GM23338 (cell line): ENCODE results near the gene MAPK1. TPM values are rescaled to one million over a fixed set of nuclear protein-coding genes. Genes with fewer than 3 reads are reported as not detected.
"Not testable (repeated sequence)": the region's sequence is repeated elsewhere in the genome, so short reads cannot be mapped to it uniquely, and the experiment has no call there.

Experiments
- ATAC-seq: fragments of 200-7000 bp; cut with Tn5 transposase; 3 replicates; pipeline ENCODE4 v1.9.1; 2020
- DNase-seq: peaks from one replicate; pipeline ENCODE4 v3.0.0-alpha.2; 2015; ENCODE audit warnings: low spot score
- H2AFZ ChIP-seq: fragments of 200-600 bp; sonication (generic); 2 replicates; pipeline ENCODE4 v1.8.0; 2016; ENCODE audit warnings: antibody characterized with exemption, mild to moderate bottlenecking, moderate library complexity
- H3F3A ChIP-seq: fragments of 200-600 bp; sonication (generic); replicated peaks from 2 replicates; pipeline ENCODE4 v1.8.0; 2017; ENCODE audit warnings: antibody characterized with exemption, mixed run types, low read depth
- H3K27ac ChIP-seq: fragments of 200-600 bp; sonication (generic); 2 replicates; pipeline ENCODE4 v1.6.1; 2016; ENCODE audit warnings: low read depth
- H3K27me3 ChIP-seq: fragments of 200-600 bp; sonication (generic); 2 replicates; pipeline ENCODE4 v1.8.0; 2016; ENCODE audit warnings: mild to moderate bottlenecking, mixed run types, moderate library complexity; ENCODE audit not compliant: insufficient read depth
- H3K36me3 ChIP-seq: fragments of 200-600 bp; sonication (generic); 2 replicates; pipeline ENCODE4 v1.8.0; 2016; ENCODE audit warnings: mild to moderate bottlenecking; ENCODE audit not compliant: insufficient read depth
- H3K4me1 ChIP-seq: fragments of 200-600 bp; sonication (generic); 2 replicates; pipeline ENCODE4 v1.8.0; 2016; ENCODE audit warnings: mild to moderate bottlenecking, moderate library complexity; ENCODE audit not compliant: insufficient read depth
- H3K4me2 ChIP-seq: fragments of 200-600 bp; sonication (generic); 2 replicates; pipeline ENCODE4 v1.7.1; 2017; ENCODE audit warnings: mixed run types
- H3K4me3 ChIP-seq: fragments of 200-600 bp; sonication (generic); 2 replicates; pipeline ENCODE4 v1.6.1; 2016; ENCODE audit warnings: mixed run types
- H3K79me2 ChIP-seq: fragments of 200-600 bp; sonication (generic); replicated peaks from 2 replicates; pipeline ENCODE4 v1.8.0; 2017; ENCODE audit warnings: mild to moderate bottlenecking; ENCODE audit not compliant: insufficient read depth
- H3K9me2 ChIP-seq: fragments of 200-600 bp; sonication (generic); 2 replicates; pipeline ENCODE4 v1.8.0; 2017; ENCODE audit not compliant: insufficient read depth
- H4K20me1 ChIP-seq: fragments of 200-600 bp; sonication (generic); replicated peaks from 2 replicates; pipeline ENCODE4 v1.8.0; 2017; ENCODE audit warnings: mild to moderate bottlenecking; ENCODE audit not compliant: insufficient read depth
- H3K27ac Mint-ChIP-seq: 2 replicates; pipeline ENCODE4 v1.8.0; 2020; ENCODE audit warnings: inconsistent platforms, mild to moderate bottlenecking, moderate library complexity, mixed read lengths
- H3K27me3 Mint-ChIP-seq: 3 replicates; pipeline ENCODE4 v1.8.0; 2022; ENCODE audit warnings: low read depth, mild to moderate bottlenecking, moderate library complexity, mixed read lengths, inconsistent platforms; ENCODE audit not compliant: insufficient read depth, poor library complexity
- H3K36me3 Mint-ChIP-seq: 3 replicates; pipeline ENCODE4 v1.8.0; 2021; ENCODE audit warnings: low read depth, mild to moderate bottlenecking, inconsistent platforms, moderate library complexity, mixed read lengths
- H3K4me1 Mint-ChIP-seq: 3 replicates; pipeline ENCODE4 v1.8.0; 2020; ENCODE audit warnings: mild to moderate bottlenecking, inconsistent platforms, mixed read lengths
- H3K4me3 Mint-ChIP-seq: 3 replicates; pipeline ENCODE4 v1.8.0; 2021; ENCODE audit warnings: moderate library complexity, mild to moderate bottlenecking, inconsistent platforms, mixed read lengths
- H3K9me3 Mint-ChIP-seq: 3 replicates; pipeline ENCODE4 v1.8.0; 2020; ENCODE audit warnings: moderate library complexity, mild to moderate bottlenecking, inconsistent platforms, mixed read lengths
- CREB1 ChIP-seq: fragments of 250-450 bp; sonication (Bioruptor Pico); IDR thresholded peaks from 2 replicates; pipeline ENCODE4 v1.5.0; 2020; ENCODE audit warnings: low read depth, mild to moderate bottlenecking, moderate library complexity
- CTCF ChIP-seq, 2 experiments: fragments of 200-600 bp in 1 of 2; sonication (generic) in 1 of 2; conservative IDR thresholded peaks; 2 replicates each; pipeline versions ENCODE4 v1.5.1 to v1.6.1; 2016 to 2017; ENCODE audit warnings: antibody characterized with exemption in 2 of 2, low read depth in 2 of 2, mild to moderate bottlenecking in 2 of 2, moderate library complexity in 1 of 2
- ETS1 ChIP-seq: IDR thresholded peaks from 2 replicates; pipeline ENCODE4 v1.6.1; 2016; ENCODE audit warnings: antibody characterized with exemption
- EZH2 ChIP-seq: fragments of 200-600 bp; sonication (generic); IDR thresholded peaks from one replicate; pipeline ENCODE4 v1.8.0; 2017; ENCODE audit warnings: antibody characterized with exemption, mild to moderate bottlenecking, low read depth; ENCODE audit not compliant: unreplicated experiment
- EZH2phosphoT487 ChIP-seq: fragments of 200-600 bp; sonication (generic); IDR thresholded peaks from one replicate; pipeline ENCODE4 v1.8.1; 2018; ENCODE audit warnings: antibody characterized with exemption; ENCODE audit not compliant: unreplicated experiment
- JUNB ChIP-seq: IDR thresholded peaks from one replicate; pipeline ENCODE4 v1.6.1; 2016; ENCODE audit warnings: antibody characterized with exemption; ENCODE audit not compliant: unreplicated experiment
- NANOG ChIP-seq: IDR thresholded peaks from 2 replicates; pipeline ENCODE4 v1.6.1; 2016; ENCODE audit warnings: antibody characterized with exemption, borderline replicate concordance
- REST ChIP-seq: IDR thresholded peaks from one replicate; pipeline ENCODE4 v1.6.1; 2018; ENCODE audit warnings: antibody characterized with exemption; ENCODE audit not compliant: unreplicated experiment
- STAT1 ChIP-seq: IDR thresholded peaks from one replicate; pipeline ENCODE4 v1.6.1; 2016; ENCODE audit warnings: antibody characterized with exemption; ENCODE audit not compliant: unreplicated experiment
- ZNF114 ChIP-seq: fragments of 250-450 bp; sonication (Bioruptor Pico); IDR thresholded peaks from 2 replicates; pipeline ENCODE4 v1.5.0; 2020; ENCODE audit warnings: mild to moderate bottlenecking, moderate library complexity
- ZNF331 ChIP-seq: fragments of 250-450 bp; sonication (Bioruptor Pico); IDR thresholded peaks from 2 replicates; pipeline ENCODE4 v1.5.0; 2020; ENCODE audit warnings: low read depth, mild to moderate bottlenecking, moderate library complexity
- polyA plus RNA-seq: library from polyadenylated mRNA; unstranded; fragments of >200 nt; fragmentation: Nextera tagmentation; extraction: Ambion mirVana; gene quantifications from 2 replicates; pipeline ENCODE4 v1.2.1, GENCODE V29; 2016
- total RNA-seq: library from RNA; depleted of rRNA; stranded (reverse); fragments of >200 nt; shearing (Covaris generic); gene quantifications from 2 replicates; pipeline ENCODE4 v1.2.3, GENCODE V29; 2014

Gene MAPK1
- total and polyA plus RNA-seq, 2 experiments from 2014 or later = 17.4 to 77.5 TPM

- H2AFZ ChIP-seq, ATAC-seq, H3K27ac ChIP-seq, H3K9me2 ChIP-seq, H3K4me3 ChIP-seq, H3K4me1 Mint-ChIP-seq, H3F3A ChIP-seq, H3K36me3 ChIP-seq, H3K4me3 Mint-ChIP-seq, H3K27me3 Mint-ChIP-seq, H3K4me2 ChIP-seq, DNase-seq, H3K27ac Mint-ChIP-seq, H3K27me3 ChIP-seq, H3K4me1 ChIP-seq: not testable (repeated sequence)
- Histone ChIP-seq H3K79me2 (peaks cover 92% of the 10 kb centered on the region), H4K20me1 (peaks cover 51% of the 10 kb centered on the region)
- Mint-ChIP-seq H3K9me3 (peaks cover 25% of the 10 kb centered on the region), H3K36me3 (peaks cover 36% of the 10 kb centered on the region)
Measured at GRCh38 chr22:21848057-21848456, 19.4 kb downstream of the MAPK1 start.

DNA sequence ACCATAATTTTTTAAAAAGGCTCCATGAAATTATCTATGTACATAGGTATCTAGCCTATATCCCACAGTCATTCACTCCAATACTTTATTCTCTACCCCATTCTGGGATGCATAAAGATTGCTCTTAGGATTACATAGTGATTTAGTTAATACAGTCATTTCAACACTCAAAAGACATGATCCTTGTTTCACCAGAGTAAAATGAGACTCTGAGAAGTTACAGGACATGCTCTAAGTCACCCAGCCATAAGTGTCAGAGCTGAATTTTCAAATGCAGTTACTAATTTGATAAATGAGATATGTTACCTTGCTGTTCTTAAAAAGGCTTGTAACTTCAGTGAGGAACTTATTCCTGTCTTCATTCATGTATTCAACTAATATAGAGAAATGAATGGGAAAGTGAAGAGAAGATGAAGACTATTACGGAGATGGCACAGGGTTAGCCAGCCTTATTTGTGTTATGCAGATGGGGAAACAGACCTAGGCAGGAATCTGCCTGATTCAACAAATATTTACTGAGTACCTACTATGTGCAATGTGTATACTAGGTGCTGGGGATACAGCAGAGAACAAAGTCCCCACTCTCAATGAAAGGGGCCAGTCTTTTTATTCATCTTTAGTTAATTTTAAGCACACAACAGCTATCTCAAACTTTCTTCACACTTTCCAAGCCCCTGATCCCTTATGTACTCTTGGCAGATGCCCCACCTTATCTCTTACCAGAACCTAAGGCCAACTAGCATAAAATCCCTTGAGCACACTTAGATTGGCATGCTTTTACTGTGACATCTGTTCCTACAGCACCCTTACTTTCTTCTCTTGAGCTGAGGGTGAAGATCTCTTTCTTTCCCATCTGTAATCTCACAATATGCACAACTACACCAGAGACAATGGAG lies 21.6 kb downstream of the MAPK1 start:
- H3K4me3 ChIP-seq = no peak overlapping the region
- no peaks in the 10 kb centered on the region for H3K4me1 ChIP-seq
- Mint-ChIP-seq H3K27me3 (peaks cover 6% of the 10 kb centered on the region), H3K27ac (no peak overlapping the region), H3K4me1 (no peaks in the 10 kb centered on the region; the same call in 2 of the 3 replicates), H3K36me3 (peaks cover 29% of the 10 kb centered on the region), H3K9me3 (peaks cover 25% of the 10 kb centered on the region), H3K4me3 (no peak overlapping the region)
- no peak overlapping the region for H3K27ac ChIP-seq
- no peak for DNase-seq
- peaks cover 92% of the 10 kb centered on the region for H3K79me2 ChIP-seq
- no peak overlapping the region for H3K4me2 ChIP-seq
- H2AFZ ChIP-seq = no peak overlapping the region
- no peaks in the 10 kb centered on the region for H3K9me2 ChIP-seq
- H4K20me1 ChIP-seq = peaks cover 54% of the 10 kb centered on the region
- no peaks in the 10 kb centered on the region for H3F3A ChIP-seq
- no peak for ATAC-seq
- no peaks in the 10 kb centered on the region for H3K36me3 ChIP-seq
- H3K27me3 ChIP-seq = no peaks in the 10 kb centered on the region
- TF ChIP-seq CTCF (conservative IDR thresholded peaks at IDR 0.05; ENCODE audit: low read depth in 2 of 2) (no peak), ZNF114 (CRISPR knock-in tag) (no peak), NANOG (no peak), JUNB (no peak), ZNF331 (CRISPR knock-in tag) (no peak), REST (no peak), CREB1 (CRISPR knock-in tag) (no peak), EZH2phosphoT487 (no peak), EZH2 (no peak), ETS1 (no peak), STAT1 (no peak)
